Peyer's patch (tissue), 4 donors: ENCODE measurements around the gene CRY2.

Experiments
- CTCF ChIP-seq, 6 experiments: fragments of 450-650 bp in 4 of 6; fragments of 200-600 bp in 2 of 6; sonication (generic) in 1 of 6; IDR thresholded peaks; one replicate each; pipeline ENCODE4 v1.5.1; 2017 to 2019; ENCODE audit warnings: antibody characterized with exemption in 6 of 6, mild to moderate bottlenecking in 3 of 6, moderate library complexity in 1 of 6
- POLR2A ChIP-seq, 2 donors: fragments of 450-650 bp; IDR thresholded peaks; one replicate each; pipeline ENCODE4 v1.5.1; 2017; ENCODE audit warnings: antibody characterized with exemption in 2 of 2, mild to moderate bottlenecking in 2 of 2, moderate library complexity in 2 of 2

GRCh38 chr11:45897556-45897955 lies 50.3 kb downstream of the CRY2 start:
- TF ChIP-seq CTCF (IDR thresholded peaks at IDR 0.05) (no peak), POLR2A (IDR thresholded peaks at IDR 0.05) (no peak)
